Measurements from ENCODE around the gene MT1HL1.
"Not testable (repeated sequence)": the region's sequence is repeated elsewhere in the genome, so short reads cannot be mapped to it uniquely, and the experiment has no call there.

The MT1HL1 gene

DNA sequence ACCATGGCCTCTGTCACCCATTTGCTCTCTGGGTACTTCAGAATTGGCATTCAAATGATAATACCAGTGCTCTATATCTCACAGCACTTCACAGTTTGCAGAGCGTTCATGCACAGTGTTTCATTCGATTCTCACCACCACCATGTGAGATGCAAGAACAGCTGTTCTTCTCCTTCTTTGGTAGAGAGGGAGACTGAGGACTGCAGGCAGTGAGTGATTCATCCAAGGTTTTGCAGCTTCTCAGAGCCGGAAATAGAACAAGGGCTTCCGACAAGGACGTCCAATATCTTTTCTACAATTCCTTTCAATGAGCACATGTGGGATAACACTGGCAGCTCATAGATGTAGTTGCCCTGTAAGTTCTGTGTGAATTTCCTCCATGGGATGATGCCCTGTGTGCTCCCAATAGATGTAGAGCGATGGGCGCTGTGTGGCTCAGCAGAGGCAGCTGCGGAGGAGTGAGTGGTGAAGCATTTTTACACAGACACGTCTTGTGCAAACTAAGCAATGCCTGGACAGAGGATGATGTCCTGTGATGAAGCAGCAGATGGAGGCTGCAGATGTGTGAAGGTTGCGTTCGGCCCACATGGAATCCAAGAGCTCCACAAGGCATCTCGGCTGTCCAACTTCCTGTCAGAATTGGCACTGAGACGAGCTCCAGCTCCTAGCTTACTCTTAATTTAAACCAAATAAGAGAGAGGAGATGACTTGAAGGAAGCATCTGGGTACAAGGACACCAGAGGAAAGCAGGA, 24.9 kb downstream of the MT1HL1 start:
- TF ChIP-seq, protein P1, sequence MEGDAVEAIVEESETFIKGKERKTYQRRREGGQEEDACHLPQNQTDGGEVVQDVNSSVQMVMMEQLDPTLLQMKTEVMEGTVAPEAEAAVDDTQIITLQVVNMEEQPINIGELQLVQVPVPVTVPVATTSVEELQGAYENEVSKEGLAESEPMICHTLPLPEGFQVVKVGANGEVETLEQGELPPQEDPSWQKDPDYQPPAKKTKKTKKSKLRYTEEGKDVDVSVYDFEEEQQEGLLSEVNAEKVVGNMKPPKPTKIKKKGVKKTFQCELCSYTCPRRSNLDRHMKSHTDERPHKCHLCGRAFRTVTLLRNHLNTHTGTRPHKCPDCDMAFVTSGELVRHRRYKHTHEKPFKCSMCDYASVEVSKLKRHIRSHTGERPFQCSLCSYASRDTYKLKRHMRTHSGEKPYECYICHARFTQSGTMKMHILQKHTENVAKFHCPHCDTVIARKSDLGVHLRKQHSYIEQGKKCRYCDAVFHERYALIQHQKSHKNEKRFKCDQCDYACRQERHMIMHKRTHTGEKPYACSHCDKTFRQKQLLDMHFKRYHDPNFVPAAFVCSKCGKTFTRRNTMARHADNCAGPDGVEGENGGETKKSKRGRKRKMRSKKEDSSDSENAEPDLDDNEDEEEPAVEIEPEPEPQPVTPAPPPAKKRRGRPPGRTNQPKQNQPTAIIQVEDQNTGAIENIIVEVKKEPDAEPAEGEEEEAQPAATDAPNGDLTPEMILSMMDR (IDR thresholded peaks at IDR 0.05; ENCODE audit: low read depth, low read length) = no peak
- H3K4me3 ChIP-seq (ENCODE audit: low read depth, low read length) = no peak overlapping the region

DNA sequence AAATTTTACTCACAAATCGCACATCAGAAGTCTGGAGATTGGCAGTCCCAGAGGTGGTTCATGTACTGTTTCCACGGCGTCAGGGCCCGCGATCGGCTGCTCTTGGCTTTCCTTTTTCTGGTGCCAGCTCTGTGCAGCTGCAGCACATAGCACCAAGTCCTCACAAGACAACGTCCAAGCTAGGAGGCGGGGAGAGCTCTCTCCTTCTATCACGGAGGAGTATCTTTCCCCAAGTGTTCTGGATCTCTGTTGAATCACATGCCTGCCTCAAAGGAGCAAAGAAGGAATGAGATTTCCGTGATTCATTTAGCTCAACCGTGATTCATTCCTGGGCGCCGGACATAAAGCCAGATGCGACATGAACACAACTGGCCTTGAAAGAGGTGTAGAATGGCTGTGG, 25.5 kb downstream of the MT1HL1 start:
- TF ChIP-seq, protein P1 (IDR thresholded peaks at IDR 0.05; ENCODE audit: low read depth, low read length) = no peak
- no peak overlapping the region for H3K4me3 ChIP-seq (ENCODE audit: low read depth, low read length)

DNA sequence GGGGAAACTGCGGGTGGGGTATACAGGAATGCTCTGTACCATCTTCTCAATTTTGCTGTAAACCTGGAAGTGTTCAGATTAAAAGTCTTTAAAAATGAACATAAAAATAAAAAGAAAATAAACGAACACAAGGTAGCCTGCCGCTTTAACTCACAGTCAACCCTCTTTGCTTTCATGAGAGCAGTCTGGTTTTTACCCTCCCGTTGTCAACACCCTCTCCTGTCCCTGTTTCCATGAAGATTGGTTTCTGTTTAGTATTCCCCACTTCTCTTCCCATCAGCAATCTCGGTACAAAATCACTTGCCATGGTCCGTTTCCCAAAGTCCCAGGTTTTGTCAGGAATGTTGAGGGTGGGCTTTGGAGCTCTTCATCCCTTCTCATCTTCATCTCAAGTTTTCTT, 28.8 kb downstream of the MT1HL1 start:
- TF ChIP-seq, protein P1 (IDR thresholded peaks at IDR 0.05; ENCODE audit: low read depth, low read length) = no peak
- no peak overlapping the region for H3K4me3 ChIP-seq (ENCODE audit: low read depth, low read length)

DNA sequence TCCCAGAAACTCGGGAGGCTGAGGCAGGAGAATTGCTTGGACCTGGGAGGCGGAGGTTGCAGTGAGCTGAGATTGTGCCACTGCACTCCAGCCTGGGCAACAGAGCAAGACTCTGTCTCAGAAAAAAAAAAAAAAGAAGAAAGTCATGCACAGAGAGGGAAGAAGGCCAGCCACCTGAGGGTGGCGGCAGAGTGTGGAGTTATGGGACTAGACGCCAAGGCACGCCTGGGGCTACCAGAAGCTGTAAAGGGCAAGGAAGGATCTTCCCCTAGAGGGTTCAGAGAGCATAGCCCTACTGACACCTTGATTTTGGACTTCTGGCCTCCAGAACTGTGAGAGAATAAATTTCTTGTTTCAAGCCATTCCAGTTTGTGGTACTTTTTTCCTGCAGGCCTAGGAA, 30.2 kb downstream of the MT1HL1 start:
- not testable (repeated sequence) for H3K4me3 ChIP-seq (ENCODE audit: low read depth, low read length)

DNA sequence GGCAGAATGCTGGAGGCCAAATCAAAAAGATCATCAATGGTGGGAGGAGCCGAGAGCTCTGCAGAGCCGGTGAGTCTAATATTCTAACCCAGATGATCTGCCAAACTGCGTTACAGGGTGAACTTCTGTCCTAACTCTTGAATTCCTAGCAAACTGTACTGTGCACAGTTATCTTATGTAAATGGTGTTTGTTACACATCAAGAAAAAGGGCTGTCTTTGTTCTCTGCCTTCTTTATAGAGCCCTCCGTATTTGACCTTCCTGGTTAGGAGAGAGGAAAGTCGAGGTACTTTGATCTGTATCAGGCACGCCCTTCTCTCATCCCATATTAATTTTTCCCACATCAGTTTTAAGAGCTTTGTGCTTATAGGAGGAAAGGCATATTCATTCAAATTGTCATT, 37.6 kb downstream of the MT1HL1 start:
- TF ChIP-seq, protein P1 (IDR thresholded peaks at IDR 0.05; ENCODE audit: low read depth, low read length) = no peak
- H3K4me3 ChIP-seq (ENCODE audit: low read depth, low read length) = no peak overlapping the region

DNA sequence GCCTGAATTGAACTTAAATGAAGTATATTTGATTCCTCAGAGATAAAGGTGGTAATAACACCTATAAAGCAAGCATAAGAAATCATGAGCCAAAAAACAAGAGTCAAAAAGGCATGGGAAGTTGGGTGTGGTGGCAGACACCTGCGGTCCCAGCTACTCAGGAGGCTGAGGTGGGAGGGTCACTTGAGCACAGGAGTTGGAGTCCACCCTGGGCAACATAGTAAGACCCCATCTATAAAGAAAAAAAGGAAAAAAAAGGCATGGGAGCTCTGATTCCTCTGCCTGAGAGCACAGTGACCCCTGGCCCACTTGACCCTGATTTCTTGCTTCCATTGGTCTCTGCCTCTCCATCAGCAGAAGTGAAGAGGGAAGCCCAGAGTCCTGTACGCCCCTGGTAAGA, 40.3 kb downstream of the MT1HL1 start:
- H3K4me3 ChIP-seq (ENCODE audit: low read depth, low read length) = no peak overlapping the region
- TF ChIP-seq, protein P1 (IDR thresholded peaks at IDR 0.05; ENCODE audit: low read depth, low read length) = no peak

DNA sequence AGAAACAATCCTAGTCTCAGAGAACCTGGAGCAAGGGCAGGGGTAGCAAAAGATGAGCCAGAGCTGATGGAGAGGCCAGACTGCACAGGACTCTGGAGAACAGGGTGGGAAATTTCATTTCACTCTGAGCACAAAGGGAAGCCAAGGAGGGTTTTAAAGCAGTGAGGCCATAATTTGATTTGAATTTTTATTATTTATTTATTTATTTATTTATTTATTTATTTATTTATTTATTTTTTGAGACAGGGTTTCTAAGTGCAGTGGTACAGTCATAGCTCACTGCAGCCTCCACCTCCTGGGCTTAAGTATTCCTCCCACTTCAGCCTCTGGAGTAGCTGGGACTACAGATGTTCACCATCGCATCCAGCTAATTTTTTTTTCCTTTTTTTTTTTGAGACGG, 45.1 kb downstream of the MT1HL1 start:
- no peak overlapping the region for H3K4me3 ChIP-seq (ENCODE audit: low read depth, low read length)
- TF ChIP-seq, protein P1 (IDR thresholded peaks at IDR 0.05; ENCODE audit: low read depth, low read length) = no peak

DNA sequence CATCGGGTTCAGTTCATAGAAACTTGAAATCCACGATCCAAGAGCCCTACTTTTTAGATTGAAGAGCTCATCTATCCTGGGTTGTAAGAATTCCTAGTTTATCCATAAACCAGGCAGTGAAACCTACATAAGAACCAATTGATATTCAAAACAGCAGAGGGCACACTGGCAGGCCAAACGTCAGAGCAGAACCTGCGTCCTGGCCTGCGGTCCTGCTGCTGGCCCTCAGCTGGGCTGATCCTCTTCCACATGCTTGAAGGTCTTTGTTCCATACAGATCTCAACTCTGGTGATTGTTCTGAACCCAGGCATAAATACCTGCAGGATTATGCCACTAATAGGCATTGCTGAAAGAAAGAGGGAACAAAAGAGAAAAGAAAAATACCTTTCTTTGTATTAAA, 47.0 kb downstream of the MT1HL1 start:
- H3K4me3 ChIP-seq (ENCODE audit: low read depth, low read length) = no peak overlapping the region
- TF ChIP-seq, protein P1 (IDR thresholded peaks at IDR 0.05; ENCODE audit: low read depth, low read length) = no peak
